DOHH2 (cell line): Measurements from ENCODE around the gene PACSIN1.

Experiments used
- H3F3A ChIP-seq: fragments of 200-600 bp; sonication (generic), shearing (Covaris generic); 2 replicates; pipeline ENCODE4 v1.6.0; 2016; ENCODE audit warnings: antibody characterized with exemption, mild to moderate bottlenecking; ENCODE audit not compliant: control insufficient read depth, insufficient read depth
- H3K27ac ChIP-seq: fragments of 200-600 bp; sonication (generic); 2 replicates; pipeline ENCODE4 v1.5.1; 2014; ENCODE audit warnings: low read depth, mild to moderate bottlenecking, low read length, moderate library complexity
- H3K27me3 ChIP-seq: fragments of 200-600 bp; sonication (generic); 2 replicates; pipeline ENCODE4 v1.6.1; 2014; ENCODE audit warnings: mild to moderate bottlenecking, low read length, mixed read lengths; ENCODE audit not compliant: control insufficient read depth
- H3K36me3 ChIP-seq: fragments of 200-600 bp; sonication (generic); 2 replicates; pipeline ENCODE4 v1.6.1; 2014; ENCODE audit warnings: mild to moderate bottlenecking, low read length, moderate library complexity, mixed read lengths; ENCODE audit not compliant: control insufficient read depth
- H3K4me1 ChIP-seq: fragments of 200-600 bp; sonication (generic); 2 replicates; pipeline ENCODE4 v1.6.1; 2014; ENCODE audit warnings: mild to moderate bottlenecking, low read length, mixed read lengths; ENCODE audit not compliant: control insufficient read depth
- H3K4me2 ChIP-seq: fragments of 200-600 bp; sonication (generic); 2 replicates; pipeline ENCODE4 v1.6.0; 2014; ENCODE audit warnings: mild to moderate bottlenecking, low read length, moderate library complexity
- H3K4me3 ChIP-seq: fragments of 200-600 bp; sonication (generic); 2 replicates; pipeline ENCODE4 v1.5.1; 2014; ENCODE audit warnings: mild to moderate bottlenecking, low read length, mixed read lengths
- H3K79me2 ChIP-seq: fragments of 200-600 bp; sonication (generic); 2 replicates; pipeline ENCODE4 v1.6.1; 2014; ENCODE audit warnings: mild to moderate bottlenecking, low read length, mixed read lengths; ENCODE audit not compliant: control insufficient read depth
- H3K9me2 ChIP-seq: fragments of 200-600 bp; sonication (generic); replicated peaks from 2 replicates; pipeline ENCODE4 v1.6.1; 2014; ENCODE audit warnings: mild to moderate bottlenecking, low read length, mixed read lengths; ENCODE audit not compliant: control insufficient read depth
- H3K9me3 ChIP-seq: fragments of 200-600 bp; sonication (generic); 2 replicates; pipeline ENCODE4 v1.6.1; 2014; ENCODE audit warnings: antibody characterized with exemption, low read length, mixed read lengths; ENCODE audit not compliant: control insufficient read depth, insufficient read depth
- H4K20me1 ChIP-seq: fragments of 200-600 bp; sonication (generic); 2 replicates; pipeline ENCODE4 v1.6.0; 2014; ENCODE audit warnings: low read depth, mild to moderate bottlenecking, antibody characterized with exemption, low read length, moderate library complexity; ENCODE audit not compliant: control insufficient read depth, insufficient read depth
- CTCF ChIP-seq: fragments of 200-600 bp; sonication (generic); IDR thresholded peaks from one replicate; pipeline ENCODE4 v1.5.1; 2014; ENCODE audit warnings: antibody characterized with exemption, mild to moderate bottlenecking, low read depth, low read length; ENCODE audit not compliant: poor library complexity, severe bottlenecking
- EZH2phosphoT487 ChIP-seq: fragments of 200-600 bp; sonication (generic); IDR thresholded peaks from 2 replicates; pipeline ENCODE4 v1.6.1; 2017; ENCODE audit warnings: borderline replicate concordance, mild to moderate bottlenecking, antibody characterized with exemption, low read length, moderate library complexity, mixed read lengths

Gene PACSIN1

GRCh38 chr6:34580707-34581560 is 115.1 kb downstream of the PACSIN1 start:
- Histone ChIP-seq H3K9me2 (no peaks in the 10 kb centered on the region), H4K20me1 (peaks cover 7% of the 10 kb centered on the region; the same call in 1 of the 2 replicates), H3K36me3 (no peaks in the 10 kb centered on the region), H3K79me2 (no peaks in the 10 kb centered on the region), H3K4me3 (no peak overlapping the region), H3K4me1 (peaks cover 3% of the 10 kb centered on the region), H3K4me2 (no peak overlapping the region), H3K27me3 (no peaks in the 10 kb centered on the region), H3K27ac (no peak overlapping the region), H3F3A (no peaks in the 10 kb centered on the region), H3K9me3 (no peaks in the 10 kb centered on the region)
- TF ChIP-seq CTCF = no peak
- TF ChIP-seq EZH2phosphoT487 = no peak

GRCh38 chr6:34581561-34581920 is 115.7 kb downstream of the PACSIN1 start:
- Histone ChIP-seq H3K79me2 (no peaks in the 10 kb centered on the region), H3K27me3 (no peaks in the 10 kb centered on the region), H3K4me1 (peaks cover 3% of the 10 kb centered on the region), H3K4me2 (no peak overlapping the region), H3F3A (no peaks in the 10 kb centered on the region), H3K36me3 (no peaks in the 10 kb centered on the region), H3K9me2 (no peaks in the 10 kb centered on the region), H3K4me3 (no peak overlapping the region), H3K9me3 (no peaks in the 10 kb centered on the region), H3K27ac (no peak overlapping the region), H4K20me1 (peaks cover 7% of the 10 kb centered on the region; the same call in 1 of the 2 replicates)
- no peak for TF ChIP-seq EZH2phosphoT487
- no peak for TF ChIP-seq CTCF

GRCh38 chr6:34583461-34583860 is 117.6 kb downstream of the PACSIN1 start:
- Histone ChIP-seq H3K27me3 (no peaks in the 10 kb centered on the region), H3K4me1 (no peaks in the 10 kb centered on the region), H3K27ac (no peak overlapping the region), H3K9me2 (no peaks in the 10 kb centered on the region), H3K79me2 (no peaks in the 10 kb centered on the region), H3K4me3 (no peak overlapping the region), H4K20me1 (peaks cover 7% of the 10 kb centered on the region; the same call in 1 of the 2 replicates), H3F3A (no peaks in the 10 kb centered on the region), H3K9me3 (no peaks in the 10 kb centered on the region), H3K36me3 (peaks cover 9% of the 10 kb centered on the region; the same call in 1 of the 2 replicates), H3K4me2 (no peak overlapping the region)
- TF ChIP-seq CTCF (no peak), EZH2phosphoT487 (no peak)
